IPS DF 6.9 (cell line): ENCODE measurements around the gene BDH2.

ENCODE experiments used
- DNase-seq: peaks from one replicate; pipeline ENCODE4 v3.0.0-alpha.2; 2013; ENCODE audit warnings: low read depth, low spot score
- H3K27ac ChIP-seq: one replicate; pipeline ENCODE4 v1.5.1; 2013; ENCODE audit warnings: low read length, control low read depth
- H3K27me3 ChIP-seq: 2 replicates; pipeline ENCODE4 v1.6.1; 2013; ENCODE audit warnings: mild to moderate bottlenecking, low read length; ENCODE audit not compliant: control insufficient read depth, insufficient read depth
- H3K36me3 ChIP-seq: 2 replicates; pipeline ENCODE4 v1.6.1; 2013; ENCODE audit warnings: low read length; ENCODE audit not compliant: control insufficient read depth, insufficient read depth
- H3K4me1 ChIP-seq: 2 replicates; pipeline ENCODE4 v1.6.1; 2013; ENCODE audit warnings: low read length; ENCODE audit not compliant: control insufficient read depth, insufficient read depth
- H3K4me3 ChIP-seq: 2 replicates; pipeline ENCODE4 v1.5.1; 2013; ENCODE audit warnings: mild to moderate bottlenecking, low read length
- H3K9me3 ChIP-seq: 2 replicates; pipeline ENCODE4 v1.6.1; 2013; ENCODE audit warnings: low read length, inconsistent platforms; ENCODE audit not compliant: control insufficient read depth, insufficient read depth
- WGBS: extraction: QIAGEN DNeasy Blood & Tissue Kit; methylation state at CpG from one replicate; pipeline ENCODE4 v1.1.7; 2013; ENCODE audit warnings: mixed read lengths, missing lambda C conversion rate; ENCODE audit not compliant: insufficient read length, insufficient coverage; 5-methylcytosine and 5-hydroxymethylcytosine counted together

Gene BDH2

DNA sequence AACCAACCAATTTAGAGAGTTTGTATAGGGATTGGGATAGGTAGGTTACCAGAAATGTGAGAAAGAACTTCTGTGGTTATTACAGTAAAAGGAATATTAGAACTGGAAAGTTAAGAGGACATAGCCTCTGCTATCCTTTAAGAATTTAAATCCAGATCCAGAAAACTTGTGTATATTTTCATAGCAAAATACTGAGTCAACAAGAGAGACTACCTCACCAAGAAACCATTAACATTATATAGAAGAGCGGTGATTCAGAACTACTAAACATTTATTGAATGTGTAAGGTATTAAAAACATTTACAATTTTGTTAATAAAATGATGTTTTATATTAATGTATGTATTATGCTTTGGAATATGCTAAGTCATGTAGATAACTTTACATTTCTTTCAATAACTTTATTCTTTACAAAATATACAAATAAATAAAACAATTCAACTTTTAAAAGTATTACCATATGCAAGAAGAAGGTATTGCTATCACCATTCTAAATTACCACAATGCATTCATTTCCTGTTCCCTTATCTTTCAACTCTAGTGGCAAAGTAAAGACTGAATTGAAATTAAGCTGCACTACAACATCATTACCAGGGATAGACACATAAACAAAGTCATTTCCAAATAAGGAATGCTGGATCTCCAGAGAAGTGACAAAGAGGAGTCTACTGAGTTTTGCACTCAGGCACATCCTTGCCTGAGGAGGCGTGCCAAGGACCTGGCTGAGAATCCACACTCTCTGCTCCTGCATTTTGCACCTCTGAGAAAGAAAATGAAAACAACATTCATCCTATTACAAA lies 6.1 kb upstream of the BDH2 start:
- Histone ChIP-seq H3K4me3 (no peak overlapping the region), H3K36me3 (peaks cover 9% of the 10 kb centered on the region; the same call in 1 of the 2 replicates), H3K27me3 (no peaks in the 10 kb centered on the region), H3K4me1 (no peaks in the 10 kb centered on the region), H3K9me3 (no peaks in the 10 kb centered on the region), H3K27ac (no peak overlapping the region)
- WGBS = no CpG with 5 or more reads among the region's 2 CpGs
- DNase-seq = no peak

DNA sequence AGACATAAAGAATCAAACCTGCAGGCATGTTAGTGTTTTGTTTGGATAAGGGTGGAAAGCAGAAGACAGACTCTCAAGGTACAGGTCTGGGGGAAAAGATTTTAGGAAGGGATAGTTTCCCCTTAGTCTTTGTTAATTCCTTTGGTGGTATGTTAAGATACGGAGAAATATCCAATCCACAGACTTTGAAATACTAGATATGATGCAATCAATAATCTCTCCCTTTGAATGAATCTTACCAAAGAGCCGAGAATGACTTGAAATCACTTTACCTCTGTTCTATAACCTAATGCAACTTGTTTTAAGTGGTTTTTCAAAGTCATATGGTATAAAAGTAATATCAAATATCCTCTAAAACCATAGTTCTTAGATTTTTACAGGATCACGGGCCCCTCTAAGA lies 5.3 kb upstream of the BDH2 start:
- H3K27me3 ChIP-seq = no peaks in the 10 kb centered on the region
- H3K9me3 ChIP-seq = no peaks in the 10 kb centered on the region
- no peak overlapping the region for H3K27ac ChIP-seq
- no CpG with 5 or more reads among the region's 3 CpGs for WGBS
- H3K4me1 ChIP-seq = no peaks in the 10 kb centered on the region
- H3K4me3 ChIP-seq = no peak overlapping the region
- peaks cover 9% of the 10 kb centered on the region; the same call in 1 of the 2 replicates for H3K36me3 ChIP-seq
- DNase-seq = no peak

DNA sequence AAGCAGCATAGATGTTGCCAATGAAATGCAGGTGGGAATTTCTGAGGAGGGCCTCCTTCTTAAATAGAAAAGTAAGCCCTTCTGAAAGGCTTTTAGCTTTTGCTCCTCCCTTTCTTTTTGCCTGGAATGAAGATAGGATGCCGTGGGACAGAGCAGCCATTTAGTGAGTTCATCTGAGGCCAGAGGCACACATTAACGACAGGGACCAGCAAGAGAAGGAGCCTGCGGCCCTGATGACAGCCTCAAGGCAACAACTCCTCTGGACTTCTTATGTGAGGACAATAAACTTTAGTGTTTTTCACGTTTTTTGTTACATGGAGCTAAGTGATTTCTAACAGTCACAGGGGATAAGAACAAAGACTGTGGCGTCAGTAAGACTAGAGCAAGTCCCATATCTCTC lies 1.1 kb upstream of the BDH2 start:
- Histone ChIP-seq H3K27me3 (no peaks in the 10 kb centered on the region), H3K36me3 (no peaks in the 10 kb centered on the region), H3K27ac (no peak overlapping the region), H3K4me3 (no peak overlapping the region), H3K4me1 (no peaks in the 10 kb centered on the region), H3K9me3 (no peaks in the 10 kb centered on the region)
- no CpG with 5 or more reads among the region's 5 CpGs for WGBS
- no peak for DNase-seq

DNA sequence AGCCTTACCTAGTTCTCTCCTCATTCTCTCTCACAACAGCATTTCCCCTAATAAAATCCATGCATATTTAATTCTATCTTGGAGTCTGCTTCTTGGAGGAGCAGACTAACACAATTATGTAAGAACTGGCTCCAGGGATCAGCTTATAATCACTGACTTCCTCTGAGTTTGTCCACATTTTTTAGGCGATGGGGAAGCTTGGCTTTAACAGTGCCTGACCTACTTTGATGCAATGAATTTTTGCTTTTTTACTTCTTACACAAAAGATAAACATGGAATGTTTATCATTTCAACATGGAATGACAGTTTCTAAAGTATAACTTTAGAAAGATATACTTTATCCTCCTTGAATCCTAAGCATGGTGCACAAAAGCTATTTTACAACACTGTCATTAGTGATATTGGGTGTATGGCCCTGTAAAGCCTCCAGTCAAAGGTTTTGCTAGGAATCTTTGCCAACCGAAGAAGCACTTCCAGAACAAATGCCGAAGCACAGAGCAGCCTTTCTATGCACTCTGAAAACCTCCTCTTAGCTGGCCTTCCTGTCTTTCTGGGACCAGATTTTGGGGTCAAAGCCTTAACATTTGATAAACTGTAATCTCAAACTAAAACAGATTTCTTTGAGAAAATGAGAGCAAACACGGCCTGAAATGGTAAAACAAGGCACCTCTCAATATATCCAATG lies 736 bp downstream of the BDH2 start:
- H3K27me3 ChIP-seq = no peaks in the 10 kb centered on the region
- H3K27ac ChIP-seq = no peak overlapping the region
- H3K4me3 ChIP-seq = peak overlapping the region; percentile 22; the same call in 1 of the 2 replicates
- DNase-seq = no peak
- no peaks in the 10 kb centered on the region for H3K4me1 ChIP-seq
- no peaks in the 10 kb centered on the region for H3K36me3 ChIP-seq
- no CpG with 5 or more reads among the region's 4 CpGs for WGBS
- no peaks in the 10 kb centered on the region for H3K9me3 ChIP-seq

DNA sequence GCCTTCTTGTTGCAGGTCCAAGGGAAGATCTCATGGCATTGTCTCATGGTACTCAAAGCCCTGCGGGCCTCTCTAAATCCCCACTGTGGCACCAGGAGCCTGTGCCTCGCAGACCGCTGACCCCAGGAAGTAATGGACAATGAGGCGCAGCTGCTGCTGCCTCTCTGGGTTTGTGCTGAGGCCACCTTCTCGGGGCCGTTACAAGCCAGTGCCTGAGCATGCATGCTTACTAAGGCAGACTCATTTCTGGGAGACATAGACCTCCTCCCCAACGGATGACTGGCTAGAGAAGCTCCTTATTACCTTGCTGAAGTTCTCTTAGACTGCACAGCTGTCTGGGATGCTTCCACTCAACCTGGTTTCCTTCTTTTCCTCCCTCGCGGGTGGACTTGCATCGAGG lies 1.3 kb downstream of the BDH2 start:
- H3K9me3 ChIP-seq = no peaks in the 10 kb centered on the region
- H3K27ac ChIP-seq = no peak overlapping the region
- no CpG with 5 or more reads among the region's 10 CpGs for WGBS
- H3K4me1 ChIP-seq = no peaks in the 10 kb centered on the region
- no peak for DNase-seq
- H3K27me3 ChIP-seq = no peaks in the 10 kb centered on the region
- H3K4me3 ChIP-seq = no peak overlapping the region
- H3K36me3 ChIP-seq = no peaks in the 10 kb centered on the region

DNA sequence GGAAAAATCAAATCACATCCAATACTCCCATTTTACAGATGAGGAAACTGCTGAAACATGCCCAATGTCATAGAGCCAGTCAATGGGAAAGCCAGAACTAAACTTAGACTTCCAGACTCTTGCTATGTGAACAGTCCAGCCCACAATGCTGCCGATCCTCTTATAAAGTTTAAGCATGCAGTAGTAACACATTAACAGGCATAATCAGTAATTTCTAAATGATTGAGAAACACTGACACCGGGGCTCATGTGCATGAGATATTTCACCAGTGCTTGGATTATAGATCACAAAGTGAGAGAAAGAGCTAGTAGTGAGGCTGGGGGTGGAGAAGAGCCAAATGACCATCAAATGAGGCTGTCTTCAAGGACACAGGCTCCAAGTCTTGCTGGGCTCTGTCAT lies 2.5 kb downstream of the BDH2 start:
- Histone ChIP-seq H3K4me3 (no peak overlapping the region), H3K9me3 (no peaks in the 10 kb centered on the region), H3K27me3 (no peaks in the 10 kb centered on the region), H3K27ac (no peak overlapping the region), H3K4me1 (no peaks in the 10 kb centered on the region), H3K36me3 (no peaks in the 10 kb centered on the region)
- no peak for DNase-seq
- WGBS = no CpG with 5 or more reads among the region's 2 CpGs

DNA sequence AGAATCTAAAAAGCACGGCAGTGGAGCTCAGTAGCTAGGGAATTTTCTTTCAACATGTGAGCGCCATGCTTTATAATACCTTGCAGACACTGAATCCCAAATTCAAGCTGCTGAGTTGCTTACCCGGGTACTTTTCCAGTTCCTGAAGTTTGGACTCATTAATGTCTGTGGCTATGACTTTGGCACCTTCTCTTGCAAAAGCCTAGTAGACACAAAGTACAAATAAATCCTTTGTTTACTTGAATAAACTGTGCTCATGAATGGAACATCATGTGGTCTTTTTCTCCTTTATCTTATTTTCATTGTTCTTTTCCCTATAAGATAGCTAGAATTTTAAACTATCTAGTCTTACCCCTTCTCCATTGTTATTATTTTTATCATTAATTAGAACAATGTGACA lies 4.6 kb downstream of the BDH2 start:
- peaks cover 4% of the 10 kb centered on the region; the same call in 1 of the 2 replicates for H3K36me3 ChIP-seq
- no peak for DNase-seq
- H3K27me3 ChIP-seq = no peaks in the 10 kb centered on the region
- no peak overlapping the region for H3K4me3 ChIP-seq
- H3K9me3 ChIP-seq = no peaks in the 10 kb centered on the region
- H3K27ac ChIP-seq = no peak overlapping the region
- WGBS = no CpG with 5 or more reads among the region's 3 CpGs
- H3K4me1 ChIP-seq = no peaks in the 10 kb centered on the region

DNA sequence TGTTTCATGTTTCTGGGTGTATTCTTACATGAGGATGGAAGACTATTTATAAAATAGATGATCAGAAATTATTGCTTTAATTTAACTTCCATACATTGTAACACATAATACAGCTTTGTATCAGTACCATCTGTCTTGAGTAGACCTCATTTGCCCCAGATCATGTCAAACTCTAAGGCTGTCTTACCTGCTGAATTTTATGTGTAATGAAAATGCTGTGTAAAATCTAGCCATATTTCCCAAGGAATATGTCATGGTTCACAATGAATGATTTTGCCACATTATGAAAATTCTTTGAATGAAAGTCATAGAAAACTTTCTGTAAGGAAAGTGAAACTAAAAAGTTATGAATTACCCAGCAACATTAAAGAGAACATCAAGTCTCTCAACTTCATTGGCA lies 7.4 kb downstream of the BDH2 start:
- Histone ChIP-seq H3K9me3 (no peaks in the 10 kb centered on the region), H3K27ac (no peak overlapping the region), H3K4me1 (no peaks in the 10 kb centered on the region), H3K27me3 (no peaks in the 10 kb centered on the region), H3K36me3 (peaks cover 5% of the 10 kb centered on the region; the same call in 1 of the 2 replicates), H3K4me3 (no peak overlapping the region)
- DNase-seq = no peak

DNA sequence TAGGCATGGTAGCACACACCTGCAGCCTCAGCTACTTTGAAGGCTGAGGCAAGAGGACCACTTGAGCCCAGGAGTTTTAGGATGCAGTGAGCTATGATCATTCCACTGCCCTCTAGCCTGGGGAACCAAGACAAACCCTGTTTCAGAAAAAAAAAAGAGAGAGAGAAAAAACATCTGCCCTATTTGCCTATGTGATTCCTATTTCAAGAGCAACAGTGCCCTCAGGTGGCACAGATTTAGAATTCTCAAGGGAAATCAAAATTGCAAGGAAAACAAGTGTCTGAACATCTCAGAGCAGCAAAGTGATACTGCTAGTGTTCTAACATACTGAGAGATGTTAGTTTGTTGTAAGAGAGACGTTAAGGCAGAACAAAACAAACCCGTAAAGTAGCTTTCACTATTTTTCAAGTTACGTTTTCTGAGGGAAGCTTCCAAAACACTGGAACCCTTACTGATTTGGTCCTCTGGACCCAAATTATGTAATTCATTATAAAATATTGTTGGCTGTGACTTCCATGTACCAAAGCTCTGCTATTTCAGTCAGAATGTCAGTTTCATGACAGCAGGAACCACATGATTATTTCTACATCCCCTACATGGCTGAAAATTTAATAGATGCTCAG lies 7.9 kb downstream of the BDH2 start:
- Histone ChIP-seq H3K4me1 (no peaks in the 10 kb centered on the region), H3K27ac (no peak overlapping the region), H3K9me3 (no peaks in the 10 kb centered on the region), H3K4me3 (no peak overlapping the region), H3K36me3 (peaks cover 9% of the 10 kb centered on the region; the same call in 1 of the 2 replicates), H3K27me3 (no peaks in the 10 kb centered on the region)
- DNase-seq = peak; percentile 16
- no CpG with 5 or more reads among the region's 3 CpGs for WGBS

DNA sequence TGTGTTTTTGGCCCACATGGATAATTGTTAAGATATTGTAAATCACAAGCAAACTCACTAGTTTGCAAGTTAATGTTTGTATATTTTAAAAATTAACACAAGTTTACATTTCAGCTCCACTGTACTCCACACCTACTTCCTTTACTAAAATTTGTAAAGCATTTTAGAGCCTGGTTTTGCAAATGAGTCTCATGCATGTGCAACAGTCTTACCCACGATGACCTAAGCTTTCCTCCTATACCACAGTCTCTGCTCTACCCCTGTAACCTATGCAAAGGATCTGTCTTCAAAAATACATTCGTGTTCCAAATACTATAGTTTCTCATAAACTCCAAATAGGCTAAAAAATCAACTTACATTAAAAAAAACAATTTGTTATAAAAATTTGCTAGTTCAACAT lies 10.2 kb downstream of the BDH2 start:
- no peaks in the 10 kb centered on the region for H3K27me3 ChIP-seq
- H3K36me3 ChIP-seq = peaks cover 9% of the 10 kb centered on the region; the same call in 1 of the 2 replicates
- H3K9me3 ChIP-seq = no peaks in the 10 kb centered on the region
- no peaks in the 10 kb centered on the region for H3K4me1 ChIP-seq
- H3K27ac ChIP-seq = no peak overlapping the region
- 100% methylated on average over 1 of the region's 2 CpGs for WGBS
- DNase-seq = no peak
- H3K4me3 ChIP-seq = no peak overlapping the region
